SK-N-SH (cell line): ENCODE measurements around the gene CEP85. TPM values are rescaled to one million over a fixed set of nuclear protein-coding genes. Genes with fewer than 3 reads are reported as not detected.

Source experiments
- CTCF ChIA-PET: fragments of 300-600, 350-600 bp; formaldehyde crosslinking; extraction: SDS; loops from one replicate; lab custom pipeline; 2021; lab: Yijun Ruan, JAX
- POLR2A ChIA-PET: fragments of 350-600 bp; sonication (Branson Sonifier 250); formaldehyde crosslinking; extraction: SDS; loops from one replicate; lab custom pipeline; 2020; ENCODE audit warnings: antibody characterized with exemption, inconsistent platforms; lab: Yijun Ruan, JAX
- DNase-seq: peaks from one replicate; pipeline ENCODE4 v3.0.0; 2012
- H2AFZ ChIP-seq: fragments of 200-600 bp; sonication (generic); 2 replicates; pipeline ENCODE4 v1.8.1; 2016; ENCODE audit warnings: antibody characterized with exemption, mild to moderate bottlenecking, low read depth
- H3F3A ChIP-seq: fragments of 200-600 bp; sonication (generic); replicated peaks from 2 replicates; pipeline ENCODE3; 2016; ENCODE audit warnings: antibody characterized with exemption, mild to moderate bottlenecking; ENCODE audit not compliant: insufficient read depth
- H3K27ac ChIP-seq, 2 experiments: fragments of 200-500 bp in 1 of 2; fragments of 200-600 bp in 1 of 2; sonication (Bioruptor generic) in 1 of 2; sonication (generic), shearing (Covaris generic) in 1 of 2; 2 replicates each; pipeline versions ENCODE4 v1.5.1 to v1.6.1; 2014 to 2016; ENCODE audit warnings: low read depth in 2 of 2, inconsistent platforms in 1 of 2, low read length in 1 of 2, mild to moderate bottlenecking in 1 of 2, mixed read lengths in 1 of 2
- H3K27me3 ChIP-seq: fragments of 200-600 bp; sonication (generic), shearing (Covaris generic); 2 replicates; pipeline ENCODE4 v1.6.1; 2016; ENCODE audit warnings: mixed run types; ENCODE audit not compliant: insufficient read depth
- H3K36me3 ChIP-seq, 2 experiments: fragments of 200-500 bp in 1 of 2; fragments of 200-600 bp in 1 of 2; sonication (Bioruptor generic) in 1 of 2; sonication (generic) in 1 of 2; replicated peaks in 1 of 2; 2 replicates each; pipeline versions ENCODE3 to v1.5.1; 2014 to 2016; ENCODE audit warnings: low read length in 1 of 2, mild to moderate bottlenecking in 1 of 2; ENCODE audit not compliant: insufficient read depth in 2 of 2, control insufficient read depth in 1 of 2
- H3K4me1 ChIP-seq, 2 experiments: fragments of 200-500 bp in 1 of 2; fragments of 200-600 bp in 1 of 2; sonication (Bioruptor generic) in 1 of 2; sonication (generic), shearing (Covaris generic) in 1 of 2; 2 replicates each; pipeline versions ENCODE4 v1.5.1 to v1.6.1; 2014 to 2016; ENCODE audit warnings: low read depth in 1 of 2, low read length in 1 of 2, mixed run types in 1 of 2; ENCODE audit not compliant: insufficient read depth in 2 of 2, control insufficient read depth in 1 of 2
- H3K4me2 ChIP-seq: fragments of 200-600 bp; sonication (generic), shearing (Covaris generic); 2 replicates; pipeline ENCODE4 v1.6.1; 2017; ENCODE audit warnings: mixed run types
- H3K4me3 ChIP-seq, 2 experiments: fragments of 200-500 bp in 1 of 2; fragments of 200-600 bp in 1 of 2; sonication (Bioruptor generic) in 1 of 2; sonication (generic), shearing (Covaris generic) in 1 of 2; 2 replicates each; pipeline versions ENCODE4 v1.5.1 to v1.8.1; 2014 to 2016; ENCODE audit warnings: low read depth in 2 of 2, inconsistent platforms in 1 of 2, low read length in 1 of 2, mild to moderate bottlenecking in 1 of 2, mixed read lengths in 1 of 2, moderate library complexity in 1 of 2
- H3K79me2 ChIP-seq: fragments of 200-600 bp; sonication (generic); 2 replicates; pipeline ENCODE4 v1.8.1; 2017; ENCODE audit warnings: mild to moderate bottlenecking; ENCODE audit not compliant: insufficient read depth
- H3K9ac ChIP-seq: fragments of 200-600 bp; sonication (generic); 2 replicates; pipeline ENCODE4 v1.6.1; 2017; ENCODE audit warnings: mixed run types
- H3K9me2 ChIP-seq: fragments of 200-600 bp; sonication (generic); 2 replicates; pipeline ENCODE4 v1.6.1; 2017; ENCODE audit warnings: mixed run types
- H3K9me3 ChIP-seq: fragments of 200-600 bp; sonication (generic); 2 replicates; pipeline ENCODE4 v1.6.1; 2017; ENCODE audit warnings: mixed run types, mild to moderate bottlenecking, moderate library complexity
- H4K20me1 ChIP-seq: fragments of 200-600 bp; sonication (generic); 2 replicates; pipeline ENCODE4 v1.6.1; 2017; ENCODE audit warnings: mild to moderate bottlenecking, mixed run types; ENCODE audit not compliant: insufficient read depth
- CHD2 ChIP-seq: fragments of 150-350 bp; IDR thresholded peaks from 2 replicates; pipeline ENCODE4 v1.6.1; 2018; ENCODE audit warnings: low read length; ENCODE audit not compliant: partially characterized antibody
- EZH2phosphoT487 ChIP-seq: fragments of 200-600 bp; sonication (generic); IDR thresholded peaks from 2 replicates; pipeline ENCODE4 v1.6.1; 2017; ENCODE audit warnings: low read depth, mixed run types, mild to moderate bottlenecking, antibody characterized with exemption, moderate library complexity, borderline replicate concordance
- FOXJ3 ChIP-seq: sonication (generic); formaldehyde crosslinking; IDR thresholded peaks from 2 replicates; pipeline ENCODE4 v1.5.1; 2020; ENCODE audit warnings: mild to moderate bottlenecking, missing genetic modification reagents
- GABPA ChIP-seq: IDR thresholded peaks from 2 replicates; pipeline ENCODE4 v1.4.0; 2012; ENCODE audit warnings: low read depth, mild to moderate bottlenecking
- GATA2 ChIP-seq: sonication (generic); formaldehyde crosslinking; IDR thresholded peaks from 2 replicates; pipeline ENCODE4 v1.5.0; 2020; ENCODE audit warnings: mild to moderate bottlenecking, missing genetic modification reagents
- JUND ChIP-seq: IDR thresholded peaks from 2 replicates; pipeline ENCODE4 v1.4.0; 2012
- MEF2A ChIP-seq: IDR thresholded peaks from 2 replicates; pipeline ENCODE4 v1.4.0; 2012; ENCODE audit warnings: low read depth, borderline replicate concordance
- NFIC ChIP-seq: IDR thresholded peaks from 2 replicates; pipeline ENCODE4 v1.4.0; 2012; ENCODE audit warnings: borderline replicate concordance
- NRF1 ChIP-seq: IDR thresholded peaks from 2 replicates; pipeline ENCODE4 v1.6.1; 2012; ENCODE audit warnings: low read depth, mild to moderate bottlenecking, low read length
- POLR2AphosphoS5 ChIP-seq: IDR thresholded peaks from 2 replicates; pipeline ENCODE4 v1.6.1; 2012; ENCODE audit warnings: low read depth, low read length
- RXRA ChIP-seq: IDR thresholded peaks from 2 replicates; pipeline ENCODE4 v1.4.0; 2012; ENCODE audit warnings: low read depth, mild to moderate bottlenecking, borderline replicate concordance
- SIN3A ChIP-seq: IDR thresholded peaks from 2 replicates; pipeline ENCODE4 v1.6.1; 2012; ENCODE audit warnings: low read depth, mild to moderate bottlenecking, low read length, moderate library complexity, borderline replicate concordance
- YY1 ChIP-seq: IDR thresholded peaks from 2 replicates; pipeline ENCODE4 v1.4.0; 2012; ENCODE audit warnings: low read depth, mild to moderate bottlenecking
- WGBS: methylation state at CpG from one replicate; pipeline ENCODE4 v1.1.6; 2017; ENCODE audit warnings: low lambda C conversion rate; 5-methylcytosine and 5-hydroxymethylcytosine counted together
- polyA plus RNA-seq, 3 experiments: library from polyadenylated mRNA; depleted of rRNA; stranded (reverse); fragments of >200 nt; gene quantifications; 2 replicates each; pipeline ENCODE4 v1.2.3, GENCODE V29; 2012
- TF ChIP-seq, protein P1 (sequence below): fragments of 150-350 bp; IDR thresholded peaks from 2 replicates; pipeline ENCODE4 v1.6.1; 2017; ENCODE audit warnings: antibody characterized with exemption, low read length, low read depth, borderline replicate concordance
- TF ChIP-seq, protein P2 (sequence below): IDR thresholded peaks from 2 replicates; pipeline ENCODE4; 2012
- TF ChIP-seq, protein P3 (sequence below): IDR thresholded peaks from 2 replicates; pipeline ENCODE4 v1.4.0; 2012; ENCODE audit warnings: low read depth, borderline replicate concordance
- TF ChIP-seq, protein P4 (sequence below): IDR thresholded peaks from 2 replicates; pipeline ENCODE4 v1.4.0; 2012; ENCODE audit warnings: low read depth, borderline replicate concordance

The CEP85 gene
- polyA plus RNA-seq, 1 of the 3 experiments (the other 2 are of a cell fraction): 12.1 TPM

DNA sequence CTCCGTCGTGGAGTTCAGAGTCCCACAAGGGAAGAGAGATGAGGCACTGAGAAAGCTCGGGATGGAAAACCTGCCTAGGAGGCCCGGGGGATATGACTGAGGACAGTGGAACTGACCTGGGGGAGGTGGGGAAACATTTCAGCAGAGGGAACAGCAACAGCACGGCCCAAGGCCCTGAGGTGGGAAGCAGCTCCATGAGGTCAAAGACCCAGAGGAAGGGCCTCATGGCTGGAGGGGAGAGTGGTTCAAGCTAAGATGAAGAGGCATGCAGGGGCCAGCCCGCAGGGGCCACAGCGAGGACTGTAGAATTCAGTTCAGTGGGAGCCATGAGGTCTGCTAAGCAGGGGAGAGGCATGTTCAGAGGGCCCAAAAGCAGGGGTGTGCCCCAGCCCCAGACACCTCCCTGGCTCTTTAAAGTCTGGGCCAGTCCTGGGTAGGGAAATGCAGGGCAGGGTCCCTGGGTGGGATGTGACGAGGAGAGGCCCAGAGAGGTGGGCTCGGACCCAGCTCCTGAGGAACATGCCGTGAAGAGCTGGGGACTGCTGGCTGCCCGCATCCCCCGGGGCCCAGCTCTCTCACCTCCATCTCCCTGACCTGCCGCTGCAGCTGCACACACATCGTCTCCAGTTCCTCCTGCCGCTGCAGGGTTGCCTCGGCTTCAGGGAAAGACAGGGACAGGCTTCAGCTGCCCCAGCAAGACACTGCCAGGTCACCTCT, 62.5 kb downstream of the CEP85 start:
- Histone ChIP-seq H3K27me3 (no peaks in the 10 kb centered on the region), H3K27ac (no peak overlapping the region), H3K4me1 (peaks cover 0 to 2% of the 10 kb centered on the region in 2 experiments; a peak in 1 of 4 replicates), H4K20me1 (no peaks in the 10 kb centered on the region), H3K9me2 (no peaks in the 10 kb centered on the region), H3K4me2 (no peak overlapping the region), H3K9me3 (no peaks in the 10 kb centered on the region), H3K79me2 (no peaks in the 10 kb centered on the region), H2AFZ (no peak overlapping the region), H3K9ac (no peak overlapping the region), H3K4me3 (no peak overlapping the region), H3K36me3 (no peaks in the 10 kb centered on the region), H3F3A (no peaks in the 10 kb centered on the region)
- POLR2A ChIA-PET: no interaction called here
- no peak for DNase-seq
- WGBS: 74% methylated on average over 11 of the region's 16 CpGs
- TF ChIP-seq JUND: no peak
- CTCF ChIA-PET: interaction anchor here (1.0 to 7.1 kb wide), 8 partner anchors 10 to 151 kb away, joined by 3 to 48 read pairs (median 4); partner anchors contain the start of genes CD52, SH3BGRL3 and ZNF593

DNA sequence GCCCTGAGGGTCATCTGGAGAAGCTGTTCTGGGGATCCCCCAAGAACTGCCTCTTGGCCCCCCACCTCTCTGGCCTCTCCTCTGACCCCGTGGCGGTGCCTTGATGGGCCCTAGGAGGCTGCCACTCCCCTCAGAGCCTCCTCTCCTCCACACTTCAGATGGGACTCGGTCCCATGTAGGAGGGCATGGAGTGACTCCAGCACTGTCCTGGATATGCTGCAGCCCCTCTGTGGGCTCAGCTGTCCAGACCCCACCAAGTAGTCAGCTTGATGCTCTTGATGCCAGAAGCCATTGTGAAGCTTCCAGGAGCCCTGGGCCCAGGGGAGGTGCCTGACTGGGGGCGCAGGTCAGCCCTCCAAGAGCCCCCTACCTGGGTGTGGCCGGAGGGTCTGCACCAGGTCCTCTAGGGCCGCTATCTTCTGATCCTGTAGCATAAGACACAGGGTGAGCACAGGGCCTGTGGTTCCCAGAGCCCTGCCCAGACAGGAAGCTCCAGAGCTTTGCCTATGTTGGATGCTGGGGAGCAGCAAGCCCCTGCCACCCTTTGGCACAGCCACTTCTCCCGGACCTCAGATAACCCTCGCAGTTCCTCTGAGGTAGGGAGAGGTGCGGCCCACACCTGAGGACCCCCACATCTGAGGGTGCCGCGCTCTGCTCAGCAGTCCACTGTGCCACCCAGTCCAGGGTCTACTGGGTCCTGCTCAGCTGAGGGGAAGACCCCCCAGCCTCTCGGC, 63.2 kb downstream of the CEP85 start:
- ChIA-PET CTCF (interaction anchor here (0.7 to 7.1 kb wide), 7 partner anchors 11 to 152 kb away, joined by 3 to 48 read pairs (median 4); partner anchors contain the start of genes CD52, SH3BGRL3 and ZNF593), POLR2A (no interaction called here)
- Histone ChIP-seq H3K27me3 (no peaks in the 10 kb centered on the region), H4K20me1 (no peaks in the 10 kb centered on the region), H3K9me3 (no peaks in the 10 kb centered on the region), H3K79me2 (no peaks in the 10 kb centered on the region), H3K27ac (no peak overlapping the region), H3K9me2 (no peaks in the 10 kb centered on the region), H3K4me2 (no peak overlapping the region), H2AFZ (no peak overlapping the region), H3K36me3 (no peaks in the 10 kb centered on the region), H3K9ac (no peak overlapping the region), H3F3A (no peaks in the 10 kb centered on the region), H3K4me3 (no peak overlapping the region), H3K4me1 (no peaks in the 10 kb centered on the region)
- WGBS: 100% methylated on average over 4 of the region's 12 CpGs
- no peak for DNase-seq
- no peak for TF ChIP-seq CHD2
- no peak for TF ChIP-seq MEF2A
- no peak for TF ChIP-seq JUND
- no peak for TF ChIP-seq POLR2AphosphoS5
- no peak for TF ChIP-seq SIN3A
- TF ChIP-seq RXRA: no peak
- no peak for TF ChIP-seq EZH2phosphoT487
- TF ChIP-seq, protein P1, sequence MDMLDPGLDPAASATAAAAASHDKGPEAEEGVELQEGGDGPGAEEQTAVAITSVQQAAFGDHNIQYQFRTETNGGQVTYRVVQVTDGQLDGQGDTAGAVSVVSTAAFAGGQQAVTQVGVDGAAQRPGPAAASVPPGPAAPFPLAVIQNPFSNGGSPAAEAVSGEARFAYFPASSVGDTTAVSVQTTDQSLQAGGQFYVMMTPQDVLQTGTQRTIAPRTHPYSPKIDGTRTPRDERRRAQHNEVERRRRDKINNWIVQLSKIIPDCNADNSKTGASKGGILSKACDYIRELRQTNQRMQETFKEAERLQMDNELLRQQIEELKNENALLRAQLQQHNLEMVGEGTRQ: no peak
- no peak for TF ChIP-seq NRF1
- TF ChIP-seq, protein P2, sequence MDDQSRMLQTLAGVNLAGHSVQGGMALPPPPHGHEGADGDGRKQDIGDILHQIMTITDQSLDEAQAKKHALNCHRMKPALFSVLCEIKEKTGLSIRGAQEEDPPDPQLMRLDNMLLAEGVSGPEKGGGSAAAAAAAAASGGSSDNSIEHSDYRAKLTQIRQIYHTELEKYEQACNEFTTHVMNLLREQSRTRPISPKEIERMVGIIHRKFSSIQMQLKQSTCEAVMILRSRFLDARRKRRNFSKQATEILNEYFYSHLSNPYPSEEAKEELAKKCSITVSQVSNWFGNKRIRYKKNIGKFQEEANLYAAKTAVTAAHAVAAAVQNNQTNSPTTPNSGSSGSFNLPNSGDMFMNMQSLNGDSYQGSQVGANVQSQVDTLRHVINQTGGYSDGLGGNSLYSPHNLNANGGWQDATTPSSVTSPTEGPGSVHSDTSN: no peak
- TF ChIP-seq YY1: no peak
- no peak for TF ChIP-seq GATA2 (CRISPR knock-in tag)
- no peak for TF ChIP-seq NFIC
- TF ChIP-seq, protein P3, sequence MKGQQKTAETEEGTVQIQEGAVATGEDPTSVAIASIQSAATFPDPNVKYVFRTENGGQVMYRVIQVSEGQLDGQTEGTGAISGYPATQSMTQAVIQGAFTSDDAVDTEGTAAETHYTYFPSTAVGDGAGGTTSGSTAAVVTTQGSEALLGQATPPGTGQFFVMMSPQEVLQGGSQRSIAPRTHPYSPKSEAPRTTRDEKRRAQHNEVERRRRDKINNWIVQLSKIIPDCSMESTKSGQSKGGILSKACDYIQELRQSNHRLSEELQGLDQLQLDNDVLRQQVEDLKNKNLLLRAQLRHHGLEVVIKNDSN: no peak
- no peak for TF ChIP-seq FOXJ3
- TF ChIP-seq, protein P4, sequence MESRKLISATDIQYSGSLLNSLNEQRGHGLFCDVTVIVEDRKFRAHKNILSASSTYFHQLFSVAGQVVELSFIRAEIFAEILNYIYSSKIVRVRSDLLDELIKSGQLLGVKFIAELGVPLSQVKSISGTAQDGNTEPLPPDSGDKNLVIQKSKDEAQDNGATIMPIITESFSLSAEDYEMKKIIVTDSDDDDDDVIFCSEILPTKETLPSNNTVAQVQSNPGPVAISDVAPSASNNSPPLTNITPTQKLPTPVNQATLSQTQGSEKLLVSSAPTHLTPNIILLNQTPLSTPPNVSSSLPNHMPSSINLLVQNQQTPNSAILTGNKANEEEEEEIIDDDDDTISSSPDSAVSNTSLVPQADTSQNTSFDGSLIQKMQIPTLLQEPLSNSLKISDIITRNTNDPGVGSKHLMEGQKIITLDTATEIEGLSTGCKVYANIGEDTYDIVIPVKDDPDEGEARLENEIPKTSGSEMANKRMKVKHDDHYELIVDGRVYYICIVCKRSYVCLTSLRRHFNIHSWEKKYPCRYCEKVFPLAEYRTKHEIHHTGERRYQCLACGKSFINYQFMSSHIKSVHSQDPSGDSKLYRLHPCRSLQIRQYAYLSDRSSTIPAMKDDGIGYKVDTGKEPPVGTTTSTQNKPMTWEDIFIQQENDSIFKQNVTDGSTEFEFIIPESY: no peak
- no peak for TF ChIP-seq GABPA
